Upper lobe of left lung (tissue), 6 donors: ENCODE data around the gene CFAP299. TPM values are rescaled to one million over a fixed set of nuclear protein-coding genes. Genes with fewer than 3 reads are reported as not detected.
A peak's percentile ranks its signal among the peaks of the same experiment; 100 is the strongest.

Source experiments
- ATAC-seq, 2 donors: fragments of 200-7000 bp; cut with Tn5 transposase; one replicate each; pipeline ENCODE4 v1.9.1; 2022; ENCODE audit warnings: mild to moderate bottlenecking in 2 of 2, moderate library complexity in 2 of 2; ENCODE audit not compliant: low FRiP score in 2 of 2
- DNase-seq, 2 donors: peaks; one replicate each; pipeline ENCODE4 v3.0.0-alpha.2; 2019 to 2020
- H3K27ac ChIP-seq, 4 donors: fragments of 200-600 bp; sonication (generic); one replicate each; pipeline ENCODE4 v1.5.1; 2016 to 2019
- H3K27me3 ChIP-seq, 4 donors: fragments of 200-600 bp; sonication (generic); one replicate each; pipeline ENCODE4 v1.5.1; 2017 to 2019
- H3K36me3 ChIP-seq, 4 donors: fragments of 200-600 bp; sonication (generic); one replicate each; pipeline ENCODE4 v1.5.1; 2016 to 2019
- H3K4me1 ChIP-seq, 4 donors: fragments of 200-600 bp; sonication (generic); one replicate each; pipeline ENCODE4 v1.5.1; 2018 to 2019
- H3K4me3 ChIP-seq, 4 donors: fragments of 200-600 bp; sonication (generic); one replicate each; pipeline ENCODE4 v1.5.1; 2017 to 2019; ENCODE audit warnings: mild to moderate bottlenecking in 2 of 4, moderate library complexity in 1 of 4
- H3K9me3 ChIP-seq, 4 donors: fragments of 200-600 bp; sonication (generic); one replicate each; pipeline ENCODE4 v1.5.1; 2018 to 2019
- CTCF ChIP-seq, 6 experiments: fragments of 450-650 bp in 4 of 6; fragments of 200-600 bp in 2 of 6; sonication (generic) in 2 of 6; IDR thresholded peaks; one replicate each; pipeline ENCODE4 v1.5.1; 2016 to 2019; ENCODE audit warnings: antibody characterized with exemption in 6 of 6
- EP300 ChIP-seq, 4 donors: sonication (generic); formaldehyde crosslinking; IDR thresholded peaks; one replicate each; pipeline ENCODE4 v1.5.1; 2017; ENCODE audit warnings: antibody characterized with exemption in 4 of 4, control low read depth in 2 of 4
- POLR2A ChIP-seq, 4 donors: fragments of 450-650 bp; IDR thresholded peaks; one replicate each; pipeline ENCODE4 v1.5.1; 2016 to 2017; ENCODE audit warnings: antibody characterized with exemption in 4 of 4, mild to moderate bottlenecking in 2 of 4
- POLR2AphosphoS5 ChIP-seq, 2 donors: sonication (generic); formaldehyde crosslinking; IDR thresholded peaks; one replicate each; pipeline ENCODE4 v1.5.1; 2017; ENCODE audit warnings: antibody characterized with exemption in 2 of 2
- WGBS, 2 donors: methylation state at CpG; one replicate each; pipeline ENCODE4 v1.1.5; 2017 to 2018; 5-methylcytosine and 5-hydroxymethylcytosine counted together
- total RNA-seq, 6 donors: library from RNA; depleted of rRNA in 4 of 6; stranded (reverse); fragments of >200 nt in 4 of 6; gene quantifications; one replicate each; pipeline versions ENCODE4 v1.1.0 to v1.2.1, GENCODE V29; 2016 to 2021
- donor health status: DM: no; HTN: no; CAD: no; lungs with moderate emphysema.
- donor health status: DM: no; HTN: yes; CAD: no; lungs with severe emphysema.

Gene CFAP299
- total RNA-seq, 6 donors from 2014 or later, result 0.46 to 31.6 (median 3.9) TPM

DNA sequence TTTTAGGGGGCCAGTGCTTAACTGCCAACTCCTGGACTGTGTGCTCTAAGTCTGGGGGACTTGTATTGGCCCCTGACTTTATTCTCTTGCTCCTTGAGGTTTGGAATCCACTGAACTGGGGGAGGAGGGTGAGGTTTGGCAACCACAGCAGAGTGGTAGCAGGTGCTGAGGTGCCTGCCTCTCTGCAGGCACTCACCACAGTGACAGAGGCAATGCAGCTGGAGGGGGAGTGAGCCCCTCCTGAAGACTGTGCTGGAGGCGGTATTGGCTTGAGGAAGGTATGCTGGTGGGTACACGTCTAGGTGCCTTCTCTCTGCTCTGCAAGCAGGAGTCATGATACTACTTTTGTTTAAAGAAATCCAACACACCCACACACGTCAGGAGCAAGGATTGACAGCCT is 24.6 kb downstream of the CFAP299 start:
- Histone ChIP-seq H3K27me3 (no peaks in the 10 kb centered on the region), H3K4me1 (no peaks in the 10 kb centered on the region), H3K36me3 (no peaks in the 10 kb centered on the region), H3K27ac (no peak overlapping the region), H3K9me3 (no peaks in the 10 kb centered on the region), H3K4me3 (no peak overlapping the region)
- no peak for TF ChIP-seq EP300 (IDR thresholded peaks at IDR 0.05)
- no peak for ATAC-seq
- DNase-seq, result no peak
- 48 to 56% methylated on average over 3 of the region's 3 CpGs for WGBS, 2 donors

GRCh38 chr4:80360900-80361299 is 25.4 kb downstream of the CFAP299 start:
- Histone ChIP-seq H3K27ac (no peak overlapping the region), H3K27me3 (no peaks in the 10 kb centered on the region), H3K4me3 (no peak overlapping the region), H3K4me1 (no peaks in the 10 kb centered on the region), H3K9me3 (no peaks in the 10 kb centered on the region), H3K36me3 (no peaks in the 10 kb centered on the region)
- TF ChIP-seq EP300 (IDR thresholded peaks at IDR 0.05) (no peak), POLR2AphosphoS5 (IDR thresholded peaks at IDR 0.05) (no peak), CTCF (IDR thresholded peaks at IDR 0.05) (no peak), POLR2A (IDR thresholded peaks at IDR 0.05) (no peak)
- ATAC-seq, result no peak
- DNase-seq, result no peak
- WGBS, 2 donors, result 43 to 57% methylated on average over 3 of the region's 3 CpGs

DNA sequence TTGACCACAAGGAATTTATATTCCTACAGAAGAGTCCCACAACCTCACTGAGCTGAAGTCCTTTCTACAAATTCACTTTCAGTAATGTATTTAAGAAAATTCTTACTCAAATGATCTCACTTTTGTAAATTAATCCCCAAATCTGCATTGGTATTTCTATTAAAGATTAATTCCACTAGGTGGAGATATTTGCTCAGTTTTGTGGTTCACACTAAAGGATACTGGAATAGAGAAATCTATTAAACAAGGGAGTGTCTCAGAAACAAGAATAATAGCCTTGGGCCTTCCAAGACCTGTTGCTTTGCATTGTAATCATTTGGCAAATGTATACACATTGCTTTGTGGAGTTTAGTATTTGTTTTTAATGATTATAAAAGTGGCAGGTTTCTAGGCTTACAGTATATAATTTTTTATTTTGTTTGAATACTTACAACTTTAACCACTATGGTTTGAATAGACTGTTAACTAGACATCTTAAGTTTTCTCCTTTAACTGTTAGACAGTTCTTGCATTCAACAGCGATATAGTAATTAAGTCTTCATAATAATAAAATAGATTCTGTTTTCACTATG is 25.9 kb downstream of the CFAP299 start:
- 60 to 61% methylated on average over 1 of the region's 1 CpG for WGBS, 2 donors
- TF ChIP-seq POLR2AphosphoS5 (IDR thresholded peaks at IDR 0.05), result no peak
- peak in 3 of 6 experiments; percentile 33 to 49 (median 48) for TF ChIP-seq CTCF (IDR thresholded peaks at IDR 0.05)
- no peak for DNase-seq
- H3K36me3 ChIP-seq, result no peaks in the 10 kb centered on the region
- H3K27ac ChIP-seq, result no peak overlapping the region
- no peaks in the 10 kb centered on the region for H3K4me1 ChIP-seq
- peak in 1 of 2 donors; percentile 45 for ATAC-seq
- no peaks in the 10 kb centered on the region for H3K27me3 ChIP-seq
- no peak overlapping the region for H3K4me3 ChIP-seq
- H3K9me3 ChIP-seq, result no peaks in the 10 kb centered on the region

- H3K4me3 ChIP-seq, result no peak overlapping the region
- no peak for ATAC-seq
- 8 to 11% methylated on average over 4 of the region's 4 CpGs for WGBS, 2 donors
- no peaks in the 10 kb centered on the region for H3K36me3 ChIP-seq
- H3K4me1 ChIP-seq, result no peaks in the 10 kb centered on the region
- DNase-seq, result no peak
- H3K9me3 ChIP-seq, result no peaks in the 10 kb centered on the region
- H3K27me3 ChIP-seq, result no peaks in the 10 kb centered on the region
- H3K27ac ChIP-seq, result no peak overlapping the region
- TF ChIP-seq EP300 (IDR thresholded peaks at IDR 0.05), result no peak
- TF ChIP-seq POLR2AphosphoS5 (IDR thresholded peaks at IDR 0.05), result no peak
- peak in 4 of 6 experiments; percentile 24 to 35 (median 32) for TF ChIP-seq CTCF (IDR thresholded peaks at IDR 0.05)
Measured at GRCh38 chr4:80362578-80363181, 27.1 kb downstream of the CFAP299 start.

DNA sequence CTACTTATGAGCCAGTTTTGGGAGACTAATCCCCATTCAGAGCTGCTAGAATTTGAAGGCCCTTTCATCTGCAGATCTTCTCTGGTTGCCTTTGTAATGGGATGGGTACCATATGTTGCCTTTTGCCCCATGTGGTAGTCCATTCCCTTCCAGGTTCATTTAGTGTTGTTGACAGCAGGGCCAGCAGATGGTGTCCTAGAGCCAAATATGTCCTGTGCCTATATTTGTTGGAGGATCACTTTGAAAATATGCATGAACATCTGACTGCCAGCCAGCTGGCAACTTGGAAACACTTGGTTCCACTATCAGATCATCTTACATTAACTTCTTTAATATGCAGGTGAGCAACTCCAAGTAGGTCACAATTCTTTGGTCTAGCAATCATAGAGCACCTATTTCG is 30.4 kb downstream of the CFAP299 start:
- no peaks in the 10 kb centered on the region for H3K4me1 ChIP-seq
- peaks cover 0 to 5% (median 4%) of the 10 kb centered on the region in 4 donors for H3K9me3 ChIP-seq
- DNase-seq (peak in 1 of 2 donors; percentile 63), ATAC-seq (peak; percentile 72 to 79)
- TF ChIP-seq POLR2A (IDR thresholded peaks at IDR 0.05) (no peak), CTCF (IDR thresholded peaks at IDR 0.05) (peak in 5 of 6 experiments; percentile 40 to 74 (median 71))
- WGBS, 2 donors, result 29 to 50% methylated on average over 1 of the region's 1 CpG
- H3K4me3 ChIP-seq, result no peak overlapping the region
- no peaks in the 10 kb centered on the region for H3K27me3 ChIP-seq
- H3K27ac ChIP-seq, result no peak overlapping the region
- no peaks in the 10 kb centered on the region for H3K36me3 ChIP-seq
